Neutrophil (primary cell): ENCODE data around the gene HTT.

Source experiments
- H3K27ac ChIP-seq: fragments of 200-600 bp; sonication (generic); 2 replicates; pipeline ENCODE4 v1.5.1; 2016; ENCODE audit warnings: mild to moderate bottlenecking, moderate library complexity
- H3K27me3 ChIP-seq: fragments of 200-600 bp; sonication (generic); 2 replicates; pipeline ENCODE4 v1.6.0; 2016; ENCODE audit warnings: mild to moderate bottlenecking
- H3K36me3 ChIP-seq: fragments of 200-600 bp; sonication (generic); 2 replicates; pipeline ENCODE4 v1.5.1; 2017
- H3K4me1 ChIP-seq, 2 experiments: fragments of 200-600 bp in 1 of 2; sonication (generic) in 1 of 2; 1 replicate in 1 of 2; 2 replicates in 1 of 2; pipeline versions ENCODE4 v1.5.1 to v1.6.1; 2013 to 2016; ENCODE audit warnings: low read depth in 1 of 2, low read length in 1 of 2, mild to moderate bottlenecking in 1 of 2, moderate library complexity in 1 of 2; ENCODE audit not compliant: control insufficient read depth in 1 of 2, insufficient read depth in 1 of 2
- H3K4me3 ChIP-seq, 2 experiments: fragments of 200-600 bp in 1 of 2; sonication (generic) in 1 of 2; 1 replicate in 1 of 2; 2 replicates in 1 of 2; pipeline ENCODE4 v1.5.1; 2013 to 2016; ENCODE audit warnings: low read depth in 1 of 2, low read length in 1 of 2, mild to moderate bottlenecking in 1 of 2, moderate library complexity in 1 of 2
- H3K9me3 ChIP-seq: fragments of 200-600 bp; sonication (generic); 2 replicates; pipeline ENCODE4 v1.5.1; 2016
- CTCF ChIP-seq: fragments of 200-600 bp; sonication (generic); IDR thresholded peaks from 2 replicates; pipeline ENCODE4 v1.5.1; 2016; ENCODE audit warnings: antibody characterized with exemption

HTT gene

GRCh38 chr4:3179126-3179706, 104.7 kb downstream of the HTT start:
- no peak overlapping the region for H3K4me3 ChIP-seq

GRCh38 chr4:3183008-3183407, 108.5 kb downstream of the HTT start:
- no peak for TF ChIP-seq CTCF
- Histone ChIP-seq H3K27me3 (no peaks in the 10 kb centered on the region), H3K9me3 (no peaks in the 10 kb centered on the region), H3K27ac (no peak overlapping the region), H3K4me3 (no peak overlapping the region), H3K4me1 (no peaks in the 10 kb centered on the region), H3K36me3 (peaks cover 86% of the 10 kb centered on the region)

More at GRCh38 chr4:3179126-3179706, 104.7 kb downstream of the HTT start:
- no peak for TF ChIP-seq CTCF
- Histone ChIP-seq H3K9me3 (no peaks in the 10 kb centered on the region), H3K27me3 (no peaks in the 10 kb centered on the region), H3K27ac (no peak overlapping the region), H3K36me3 (peaks cover 87% of the 10 kb centered on the region), H3K4me1 (no peaks in the 10 kb centered on the region)

- Histone ChIP-seq H3K4me1 (no peaks in the 10 kb centered on the region), H3K4me3 (no peak overlapping the region), H3K9me3 (no peaks in the 10 kb centered on the region), H3K27ac (no peak overlapping the region), H3K27me3 (no peaks in the 10 kb centered on the region), H3K36me3 (peaks cover 86% of the 10 kb centered on the region)
- no peak for TF ChIP-seq CTCF
Observed at GRCh38 chr4:3184725-3185124, 110.2 kb downstream of the HTT start.

GRCh38 chr4:3186609-3187008, 112.1 kb downstream of the HTT start:
- no peak overlapping the region for H3K27ac ChIP-seq
- H3K4me1 ChIP-seq: no peaks in the 10 kb centered on the region
- TF ChIP-seq CTCF: no peak
- peaks cover 93% of the 10 kb centered on the region for H3K36me3 ChIP-seq
- no peaks in the 10 kb centered on the region for H3K27me3 ChIP-seq
- no peak overlapping the region for H3K4me3 ChIP-seq
- H3K9me3 ChIP-seq: no peaks in the 10 kb centered on the region

GRCh38 chr4:3188118-3188517, 113.6 kb downstream of the HTT start:
- Histone ChIP-seq H3K9me3 (no peaks in the 10 kb centered on the region), H3K36me3 (peaks cover 79% of the 10 kb centered on the region), H3K4me3 (no peak overlapping the region), H3K27me3 (no peaks in the 10 kb centered on the region), H3K4me1 (no peaks in the 10 kb centered on the region), H3K27ac (no peak overlapping the region)
- TF ChIP-seq CTCF: no peak

- Histone ChIP-seq H3K36me3 (peaks cover 71% of the 10 kb centered on the region), H3K4me1 (no peaks in the 10 kb centered on the region), H3K4me3 (no peak overlapping the region), H3K27ac (no peak overlapping the region), H3K27me3 (no peaks in the 10 kb centered on the region), H3K9me3 (no peaks in the 10 kb centered on the region)
- TF ChIP-seq CTCF: no peak
Observed at GRCh38 chr4:3189459-3189858, 115.0 kb downstream of the HTT start.
